Ovary (tissue), 9 donors: ENCODE data around the gene GEMIN8. TPM values are rescaled to one million over a fixed set of nuclear protein-coding genes. Genes with fewer than 3 reads are reported as not detected.

Experiments
- DNase-seq, 5 donors: peaks; one replicate each; pipeline ENCODE4 v3.0.0-alpha.2; 2019 to 2020
- H3K27ac ChIP-seq, 2 donors: fragments of 200-600 bp; one replicate each; pipeline versions ENCODE4 v1.5.1 to v1.8.0; 2019 to 2022
- H3K27me3 ChIP-seq: fragments of 200-600 bp; one replicate; pipeline ENCODE4 v1.8.0; 2022
- H3K36me3 ChIP-seq: fragments of 200-600 bp; sonication (generic); one replicate; pipeline ENCODE4 v1.5.1; 2019
- H3K4me1 ChIP-seq: one replicate; pipeline ENCODE4 v1.8.1; 2013; ENCODE audit warnings: mild to moderate bottlenecking, moderate library complexity; ENCODE audit not compliant: insufficient read depth
- H3K4me3 ChIP-seq: fragments of 200-600 bp; sonication (generic); one replicate; pipeline ENCODE4 v1.5.1; 2017
- H3K9me3 ChIP-seq, 2 donors: fragments of 200-600 bp in 1 of 2; sonication (generic) in 1 of 2; one replicate each; pipeline versions ENCODE4 v1.5.1 to v1.8.1; 2013 to 2019; ENCODE audit warnings: mild to moderate bottlenecking in 1 of 2, moderate library complexity in 1 of 2
- EP300 ChIP-seq: sonication (generic); formaldehyde crosslinking; IDR thresholded peaks from one replicate; pipeline ENCODE4 v1.6.1; 2017; ENCODE audit warnings: antibody characterized with exemption
- POLR2A ChIP-seq: fragments of 450-650 bp; IDR thresholded peaks from one replicate; pipeline ENCODE4 v1.6.1; 2017; ENCODE audit warnings: antibody characterized with exemption, mild to moderate bottlenecking, moderate library complexity
- WGBS, 3 donors: extraction: QIAGEN DNeasy Blood & Tissue Kit in 1 of 3; methylation state at CpG; one replicate each; pipeline versions ENCODE4 v1.1.5 to v1.1.7; 2013 to 2017; 5-methylcytosine and 5-hydroxymethylcytosine counted together
- intact Hi-C, 4 donors: fragments of 100-400 bp; cut with DNase I; formaldehyde crosslinking; loops; one replicate each; pipeline versions ENCODE4 v1.11.0 to v1.15.1; 2022 to 2023
- polyA plus RNA-seq, 2 donors: library from polyadenylated mRNA; stranded (reverse); fragments of 200-250 nt in 1 of 2; fragments of 350-450 nt in 1 of 2; fragmentation: Illumina TruSeq in 1 of 2; extraction: RNeasy Lipid Tissue Mini Kit (QIAGEN cat#74804) in 1 of 2; gene quantifications; one replicate each; pipeline ENCODE4 v1.2.3, GENCODE V29; 2013 to 2014
- total RNA-seq, 7 donors: library from RNA; depleted of rRNA in 2 of 7; stranded (reverse); fragments of >200 nt in 2 of 7; fragmentation: NEBNext Ultra II Directional in 3 of 7; extraction: Animal tissue kit (Norgen Biotek cat#: 25700) in 3 of 7; gene quantifications; one replicate each; pipeline versions ENCODE4 v1.1.0 to v1.2.4, GENCODE V29; 2016 to 2023
- TF ChIP-seq, protein P1 (sequence below), 3 donors: fragments of 450-650 bp in 2 of 3; fragments of 200-600 bp in 1 of 3; IDR thresholded peaks; one replicate each; pipeline versions ENCODE4 v1.5.1 to v1.8.0; 2016 to 2022; ENCODE audit warnings: antibody characterized with exemption in 3 of 3, mild to moderate bottlenecking in 1 of 3
- donor health status: DM: no; HTN: no; CAD: no; lungs with moderate emphysema.
- donor health status: DM: no; HTN: no; CAD: no.
- donor health status: Bipolar disorder and iron deficiency.
- donor health status: DM: yes; HTN: yes; CAD: no.
- donor health status: DM: no; HTN: no; CAD: no.
- donor health status: DM: yes; HTN: yes; CAD: no.

Gene GEMIN8
- total and polyA plus RNA-seq, 9 donors = 18.0 to 37.1 (median 23.6) TPM

DNA sequence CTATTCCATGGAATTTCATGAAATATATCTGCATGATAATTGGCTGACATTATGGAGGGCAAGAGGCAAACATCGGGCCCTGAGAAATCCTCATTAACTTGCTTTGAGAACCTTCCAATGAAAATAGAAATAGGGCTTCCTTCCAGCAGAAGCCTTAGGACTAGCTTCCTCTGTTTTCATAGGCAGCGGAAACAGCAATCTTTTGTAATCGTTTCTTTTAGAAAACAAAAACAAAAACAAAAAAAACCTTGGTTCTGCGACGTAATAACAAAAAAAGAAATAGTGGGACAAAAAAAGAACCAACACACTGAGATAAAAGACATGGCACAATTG is 62.9 kb downstream of the GEMIN8 start:
- Histone ChIP-seq H3K27ac (no peak overlapping the region), H3K36me3 (no peaks in the 10 kb centered on the region), H3K27me3 (no peaks in the 10 kb centered on the region), H3K4me1 (no peaks in the 10 kb centered on the region), H3K4me3 (no peak overlapping the region), H3K9me3 (no peaks in the 10 kb centered on the region)
- intact Hi-C loops = no loop called here
- TF ChIP-seq EP300 (no peak), POLR2A (no peak)
- TF ChIP-seq, protein P1, sequence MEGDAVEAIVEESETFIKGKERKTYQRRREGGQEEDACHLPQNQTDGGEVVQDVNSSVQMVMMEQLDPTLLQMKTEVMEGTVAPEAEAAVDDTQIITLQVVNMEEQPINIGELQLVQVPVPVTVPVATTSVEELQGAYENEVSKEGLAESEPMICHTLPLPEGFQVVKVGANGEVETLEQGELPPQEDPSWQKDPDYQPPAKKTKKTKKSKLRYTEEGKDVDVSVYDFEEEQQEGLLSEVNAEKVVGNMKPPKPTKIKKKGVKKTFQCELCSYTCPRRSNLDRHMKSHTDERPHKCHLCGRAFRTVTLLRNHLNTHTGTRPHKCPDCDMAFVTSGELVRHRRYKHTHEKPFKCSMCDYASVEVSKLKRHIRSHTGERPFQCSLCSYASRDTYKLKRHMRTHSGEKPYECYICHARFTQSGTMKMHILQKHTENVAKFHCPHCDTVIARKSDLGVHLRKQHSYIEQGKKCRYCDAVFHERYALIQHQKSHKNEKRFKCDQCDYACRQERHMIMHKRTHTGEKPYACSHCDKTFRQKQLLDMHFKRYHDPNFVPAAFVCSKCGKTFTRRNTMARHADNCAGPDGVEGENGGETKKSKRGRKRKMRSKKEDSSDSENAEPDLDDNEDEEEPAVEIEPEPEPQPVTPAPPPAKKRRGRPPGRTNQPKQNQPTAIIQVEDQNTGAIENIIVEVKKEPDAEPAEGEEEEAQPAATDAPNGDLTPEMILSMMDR (IDR thresholded peaks at IDR 0.05) = no peak
- DNase-seq = no peak
- WGBS, 3 donors = 43 to 48% (median 46%) methylated on average over 5 of the region's 5 CpGs

DNA sequence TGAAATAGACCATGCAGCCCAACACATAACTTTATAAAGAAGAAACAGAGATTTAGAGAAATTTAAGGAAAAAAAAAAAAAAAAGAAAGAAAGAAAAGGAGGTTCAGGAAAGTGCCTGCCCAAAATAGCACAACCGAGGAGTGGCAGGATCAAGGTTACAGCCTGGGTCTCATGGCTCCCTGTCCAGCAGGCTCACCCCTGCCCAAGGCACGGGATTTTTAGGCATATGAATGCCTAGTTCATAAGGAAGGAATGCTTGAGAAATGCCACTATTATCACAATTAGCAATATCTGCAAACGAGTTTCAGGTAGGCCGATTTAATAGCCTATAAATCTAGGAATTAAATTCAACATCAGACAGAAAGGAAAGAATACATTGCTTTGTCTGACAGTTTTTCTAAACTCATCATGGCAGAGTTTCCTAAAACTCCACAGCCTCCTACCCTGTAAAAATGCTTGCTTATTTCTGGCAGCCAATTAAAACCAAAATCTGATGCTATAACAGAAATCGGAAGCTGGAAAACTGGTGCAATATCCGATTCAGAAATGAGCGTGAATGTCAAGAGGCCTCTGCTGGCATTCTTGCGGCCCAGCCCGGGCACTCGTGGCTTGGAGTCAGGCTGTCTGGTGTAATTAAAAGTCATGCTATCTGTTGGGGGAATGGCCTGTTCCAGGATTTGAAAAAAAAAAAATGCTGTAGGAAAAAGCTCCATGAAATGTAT is 63.5 kb downstream of the GEMIN8 start:
- no peak overlapping the region for H3K27ac ChIP-seq
- no peaks in the 10 kb centered on the region for H3K4me1 ChIP-seq
- no peaks in the 10 kb centered on the region for H3K27me3 ChIP-seq
- no peaks in the 10 kb centered on the region for H3K36me3 ChIP-seq
- 49 to 54% (median 53%) methylated on average over 10 of the region's 10 CpGs for WGBS, 3 donors
- no peak for DNase-seq
- H3K9me3 ChIP-seq = no peaks in the 10 kb centered on the region
- intact Hi-C loops = no loop called here
- no peak for TF ChIP-seq POLR2A
- TF ChIP-seq, protein P1 (IDR thresholded peaks at IDR 0.05) = no peak
- no peak for TF ChIP-seq EP300
- H3K4me3 ChIP-seq = no peak overlapping the region

DNA sequence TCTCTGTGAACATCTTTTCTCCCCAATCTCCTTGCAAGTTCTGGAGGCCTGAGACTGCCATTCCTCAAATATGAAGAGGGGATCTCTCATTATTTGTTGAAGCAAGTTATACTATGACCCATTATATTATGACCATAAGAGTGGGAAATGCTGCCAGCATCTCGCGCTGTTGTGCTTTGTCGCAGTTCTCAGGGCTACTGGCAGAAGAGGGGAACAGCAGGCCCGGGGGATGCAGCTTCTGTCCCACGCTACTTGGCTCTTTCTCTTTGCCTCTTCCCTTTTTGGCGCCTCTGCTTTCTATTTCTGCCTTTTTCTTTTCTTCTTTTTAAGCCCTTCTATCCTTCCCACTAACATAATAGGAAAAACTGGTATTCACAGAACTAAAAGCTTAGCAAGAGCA is 64.2 kb downstream of the GEMIN8 start:
- H3K27ac ChIP-seq = no peak overlapping the region
- no peak overlapping the region for H3K4me3 ChIP-seq
- 64 to 71% (median 66%) methylated on average over 6 of the region's 6 CpGs for WGBS, 3 donors
- intact Hi-C loops = no loop called here
- no peaks in the 10 kb centered on the region for H3K4me1 ChIP-seq
- H3K9me3 ChIP-seq = no peaks in the 10 kb centered on the region
- no peaks in the 10 kb centered on the region for H3K36me3 ChIP-seq
- DNase-seq = no peak
- no peaks in the 10 kb centered on the region for H3K27me3 ChIP-seq
- TF ChIP-seq POLR2A (no peak), EP300 (no peak)
- TF ChIP-seq, protein P1 (IDR thresholded peaks at IDR 0.05) = no peak

DNA sequence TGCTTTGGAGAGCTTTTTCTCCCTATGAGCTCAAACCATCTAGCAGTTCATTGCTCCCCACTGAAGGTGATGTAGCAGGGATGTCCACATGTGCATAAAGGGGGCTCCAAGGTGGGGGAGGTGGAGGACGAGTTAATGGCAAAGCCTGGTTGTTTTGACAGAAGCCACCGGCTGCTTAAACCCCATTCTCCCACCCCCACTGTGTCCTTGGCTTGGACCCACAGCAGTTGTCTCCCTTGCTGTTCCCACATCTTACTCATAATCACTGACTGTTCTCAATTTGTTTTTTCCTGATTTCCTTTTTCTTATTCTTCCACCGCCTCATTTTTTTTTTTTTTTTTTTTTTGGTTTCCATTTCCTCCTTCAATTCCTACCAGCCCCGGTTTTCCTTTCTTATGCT is 72.7 kb downstream of the GEMIN8 start:
- H3K36me3 ChIP-seq = no peaks in the 10 kb centered on the region
- no peak for DNase-seq
- H3K9me3 ChIP-seq = no peaks in the 10 kb centered on the region
- intact Hi-C loops = no loop called here
- H3K4me3 ChIP-seq = no peak overlapping the region
- TF ChIP-seq POLR2A (no peak), EP300 (no peak)
- TF ChIP-seq, protein P1 (IDR thresholded peaks at IDR 0.05) = no peak
- H3K27ac ChIP-seq = no peak overlapping the region
- 25 to 52% (median 35%) methylated on average over 4 of the region's 4 CpGs for WGBS, 3 donors
- H3K4me1 ChIP-seq = no peaks in the 10 kb centered on the region
- no peaks in the 10 kb centered on the region for H3K27me3 ChIP-seq

Other genes with a start within 250 kb of the GEMIN8 start
- 1 to 10 TPM in 6 of 7 donors, under 1 TPM in 1; 1.00 to 5.1 (median 4.2) TPM for gene GPM6B, start 212.8 kb downstream of the GEMIN8 start, total RNA-seq
- gene GPM6B, start 212.8 kb downstream of the GEMIN8 start, polyA plus RNA-seq = 1 to 10 TPM; 3.4 to 9.4 TPM